ENCODE measurements around the gene CCDC38.

DNA sequence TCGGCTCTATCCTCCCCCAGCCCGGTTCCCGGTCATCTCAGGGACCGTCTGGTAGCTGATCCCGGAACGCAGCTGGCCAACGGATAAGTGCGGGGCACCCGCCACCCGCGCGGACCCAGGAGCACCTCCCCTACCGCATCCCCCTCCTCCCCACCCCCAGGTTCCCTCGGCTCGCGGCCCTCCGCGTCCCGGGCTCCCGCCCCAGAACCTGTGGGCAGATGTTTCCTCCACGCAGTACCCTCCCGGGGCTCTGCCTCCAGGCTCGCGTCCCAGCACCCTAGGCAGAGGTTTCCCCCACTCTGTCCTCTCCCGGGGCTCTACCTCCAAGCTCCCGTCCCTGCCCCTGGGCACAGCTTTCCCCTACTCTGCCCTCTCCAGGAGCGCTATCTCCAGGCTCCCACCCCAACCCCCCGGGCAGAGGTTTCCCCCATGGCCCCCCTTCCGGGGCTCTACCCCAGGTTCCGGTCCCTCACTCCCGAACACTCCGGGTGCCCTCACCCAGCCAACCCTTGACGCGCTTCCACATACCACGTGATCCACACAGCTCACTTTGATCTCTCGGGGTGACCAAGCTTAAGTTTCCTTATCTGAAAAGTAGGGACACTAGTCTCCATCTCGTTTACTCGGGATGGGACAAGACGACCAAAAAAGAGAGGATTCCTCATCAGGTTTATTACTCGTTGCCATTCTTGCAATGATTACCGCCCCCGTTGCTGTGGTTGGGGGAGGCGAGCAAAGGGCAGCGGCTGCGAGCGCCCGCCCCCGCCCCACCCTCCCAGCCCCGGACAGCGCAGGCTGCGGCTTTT is at the start of gene CCDC38:
- TF ChIP-seq ZFP36 (IDR thresholded peaks at IDR 0.05; ENCODE audit: low read depth, low read length, partially characterized antibody) (no peak), FOXP1 (CRISPR knock-in tag; IDR thresholded peaks at IDR 0.05) (no peak)
